OCI-LY7 (cell line): ENCODE measurements around the gene COL13A1. TPM values are rescaled to one million over a fixed set of nuclear protein-coding genes. Genes with fewer than 3 reads are reported as not detected.

ENCODE experiments used
- BruUV-seq: library from RNA; stranded (reverse); fragments of 400-500 nt; replicated peaks from 2 replicates; lab custom pipeline; 2021; lab: Mats Ljungman, UMichigan
- CTCF ChIA-PET: fragments of 300-600 bp; sonication (Branson Sonifier 250); formaldehyde crosslinking; loops from one replicate; lab custom pipeline; 2022; ENCODE audit warnings: antibody characterized with exemption; ENCODE audit not compliant: unreplicated experiment; lab: Charles Lee
- POLR2A ChIA-PET: fragments of 300-600 bp; sonication (Branson Sonifier 250); formaldehyde crosslinking; loops from one replicate; lab custom pipeline; 2022; ENCODE audit warnings: antibody characterized with exemption; lab: Charles Lee
- DNase-seq: peaks from one replicate; pipeline ENCODE4 v3.0.0-alpha.2; 2015; ENCODE audit warnings: low spot score
- H2AFZ ChIP-seq: fragments of 200-600 bp; sonication (generic), shearing (Covaris generic); 2 replicates; pipeline ENCODE4 v1.6.1; 2014; ENCODE audit warnings: mild to moderate bottlenecking, antibody characterized with exemption, low read length, moderate library complexity
- H3K27ac ChIP-seq: fragments of 200-600 bp; sonication (generic); 2 replicates; pipeline ENCODE4 v1.5.1; 2014; ENCODE audit warnings: mixed run types, low read depth, mild to moderate bottlenecking, moderate library complexity, low read length, inconsistent platforms; ENCODE audit not compliant: poor library complexity, severe bottlenecking
- H3K36me3 ChIP-seq: fragments of 200-600 bp; sonication (generic); 2 replicates; pipeline ENCODE4 v1.6.1; 2014; ENCODE audit warnings: mild to moderate bottlenecking, antibody characterized with exemption, low read length, moderate library complexity, mixed read lengths; ENCODE audit not compliant: insufficient read depth
- H3K4me1 ChIP-seq: fragments of 200-600 bp; sonication (generic); 2 replicates; pipeline ENCODE4 v1.5.1; 2014; ENCODE audit warnings: mild to moderate bottlenecking, low read length; ENCODE audit not compliant: insufficient read depth, poor library complexity, severe bottlenecking
- H3K4me2 ChIP-seq: fragments of 200-600 bp; sonication (generic); 2 replicates; pipeline ENCODE4 v1.6.1; 2014; ENCODE audit warnings: mild to moderate bottlenecking, low read length
- H3K4me3 ChIP-seq: fragments of 200-600 bp; sonication (generic); 2 replicates; pipeline ENCODE4 v1.5.1; 2014; ENCODE audit warnings: mild to moderate bottlenecking, low read depth, low read length; ENCODE audit not compliant: poor library complexity, severe bottlenecking
- H3K79me2 ChIP-seq: fragments of 200-600 bp; sonication (generic); 2 replicates; pipeline ENCODE4 v1.6.1; 2016; ENCODE audit warnings: low read depth, mild to moderate bottlenecking, low read length, moderate library complexity, mixed read lengths; ENCODE audit not compliant: insufficient read depth
- H3K9me2 ChIP-seq: fragments of 200-600 bp; sonication (generic); 2 replicates; pipeline ENCODE4 v1.6.1; 2016; ENCODE audit warnings: mild to moderate bottlenecking, low read length, mixed read lengths; ENCODE audit not compliant: insufficient read depth
- H3K9me3 ChIP-seq: fragments of 200-600 bp; sonication (generic); 2 replicates; pipeline ENCODE4 v1.6.1; 2014; ENCODE audit warnings: mild to moderate bottlenecking, mixed run types, low read length, mixed read lengths
- H4K20me1 ChIP-seq: fragments of 200-600 bp; sonication (generic); 2 replicates; pipeline ENCODE4 v1.6.1; 2014; ENCODE audit warnings: mild to moderate bottlenecking, antibody characterized with exemption, low read length, moderate library complexity, mixed read lengths; ENCODE audit not compliant: insufficient read depth
- EZH2phosphoT487 ChIP-seq: fragments of 200-600 bp; sonication (generic); IDR thresholded peaks from 2 replicates; pipeline ENCODE4 v1.6.1; 2018; ENCODE audit warnings: low read depth, borderline replicate concordance, mild to moderate bottlenecking, mixed run types, antibody characterized with exemption, low read length, moderate library complexity, mixed read lengths
- intact Hi-C: fragments of 100-400 bp; cut with micrococcal nuclease; formaldehyde crosslinking; loops from one replicate; pipeline ENCODE4 v1.10.0; 2022; ENCODE audit not compliant: unreplicated experiment
- total RNA-seq, 2 experiments: library from RNA; depleted of rRNA in 1 of 2; stranded (reverse); fragments of >200 nt in 1 of 2; shearing (Covaris generic) in 1 of 2; gene quantifications; 2 replicates each; pipeline ENCODE4 v1.2.3, GENCODE V29; 2014 to 2022
- TF ChIP-seq, protein P1 (sequence below): fragments of 200-600 bp; sonication (generic); conservative IDR thresholded peaks from 2 replicates; pipeline ENCODE4 v1.5.1; 2014; ENCODE audit warnings: mild to moderate bottlenecking, antibody characterized with exemption, low read length, moderate library complexity, mixed read lengths

Gene COL13A1
- total RNA-seq, 2 experiments from 2014 or later = 0.06 TPM; not detected in 1

GRCh38 chr10:69956741-69957230 lies 155.1 kb downstream of the COL13A1 start:
- Histone ChIP-seq H3K4me3 (no peak overlapping the region), H2AFZ (no peak overlapping the region), H3K36me3 (no peaks in the 10 kb centered on the region), H3K79me2 (no peaks in the 10 kb centered on the region), H3K9me3 (no peaks in the 10 kb centered on the region), H3K9me2 (no peaks in the 10 kb centered on the region), H3K27ac (no peak overlapping the region), H4K20me1 (no peaks in the 10 kb centered on the region), H3K4me2 (no peak overlapping the region), H3K4me1 (peaks cover 45% of the 10 kb centered on the region)
- TF ChIP-seq, protein P1, sequence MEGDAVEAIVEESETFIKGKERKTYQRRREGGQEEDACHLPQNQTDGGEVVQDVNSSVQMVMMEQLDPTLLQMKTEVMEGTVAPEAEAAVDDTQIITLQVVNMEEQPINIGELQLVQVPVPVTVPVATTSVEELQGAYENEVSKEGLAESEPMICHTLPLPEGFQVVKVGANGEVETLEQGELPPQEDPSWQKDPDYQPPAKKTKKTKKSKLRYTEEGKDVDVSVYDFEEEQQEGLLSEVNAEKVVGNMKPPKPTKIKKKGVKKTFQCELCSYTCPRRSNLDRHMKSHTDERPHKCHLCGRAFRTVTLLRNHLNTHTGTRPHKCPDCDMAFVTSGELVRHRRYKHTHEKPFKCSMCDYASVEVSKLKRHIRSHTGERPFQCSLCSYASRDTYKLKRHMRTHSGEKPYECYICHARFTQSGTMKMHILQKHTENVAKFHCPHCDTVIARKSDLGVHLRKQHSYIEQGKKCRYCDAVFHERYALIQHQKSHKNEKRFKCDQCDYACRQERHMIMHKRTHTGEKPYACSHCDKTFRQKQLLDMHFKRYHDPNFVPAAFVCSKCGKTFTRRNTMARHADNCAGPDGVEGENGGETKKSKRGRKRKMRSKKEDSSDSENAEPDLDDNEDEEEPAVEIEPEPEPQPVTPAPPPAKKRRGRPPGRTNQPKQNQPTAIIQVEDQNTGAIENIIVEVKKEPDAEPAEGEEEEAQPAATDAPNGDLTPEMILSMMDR = no peak
- TF ChIP-seq EZH2phosphoT487 = no peak
- BruUV-seq = no TSS peak
- intact Hi-C loops = loop anchor here (10.0 kb wide), 1 partner anchor 312 kb away; no protein-coding TSS in a partner anchor
- POLR2A ChIA-PET = no interaction called here
- CTCF ChIA-PET = no interaction called here
- no peak for DNase-seq

DNA sequence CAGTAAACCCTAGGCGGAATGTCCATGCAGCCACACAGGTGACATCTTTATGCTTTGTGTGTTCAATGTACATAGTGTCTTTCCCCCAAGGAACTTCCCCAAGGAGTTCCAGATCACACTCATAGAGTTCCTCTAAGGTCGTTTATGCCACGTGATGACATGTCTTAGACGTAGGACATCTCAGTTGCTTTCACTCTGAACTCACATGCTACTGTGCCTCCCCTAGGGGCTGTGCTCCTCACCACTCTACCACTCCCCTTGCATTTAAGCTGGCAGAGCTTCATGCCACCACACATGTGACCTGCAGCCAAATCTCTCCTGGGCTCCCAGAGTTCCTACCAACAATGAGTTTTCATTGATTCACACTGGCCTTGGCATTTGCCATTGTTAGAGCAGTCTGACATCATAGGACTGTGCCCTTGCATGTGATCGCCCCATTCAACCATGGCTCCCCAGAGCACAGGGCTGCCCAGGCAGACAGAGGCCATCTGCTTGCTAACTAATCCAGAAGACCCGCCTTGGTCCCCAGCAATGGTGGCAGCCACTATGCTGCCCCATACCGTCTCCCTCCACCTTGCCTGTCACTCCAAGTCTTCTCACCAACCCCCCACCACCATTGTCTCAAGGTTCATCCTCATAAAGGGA lies 155.7 kb downstream of the COL13A1 start:
- H3K9me3 ChIP-seq = no peaks in the 10 kb centered on the region
- BruUV-seq = no TSS peak
- H2AFZ ChIP-seq = no peak overlapping the region
- ChIA-PET POLR2A (no interaction called here), CTCF (interaction anchor here (0.7 kb wide), 1 partner anchor 22 kb away, joined by 3 read pairs; no protein-coding TSS in a partner anchor)
- H3K4me2 ChIP-seq = no peak overlapping the region
- H3K9me2 ChIP-seq = no peaks in the 10 kb centered on the region
- H3K4me3 ChIP-seq = no peak overlapping the region
- no peak overlapping the region for H3K27ac ChIP-seq
- H3K36me3 ChIP-seq = no peaks in the 10 kb centered on the region
- intact Hi-C loops = loop anchor here (10.0 kb wide), 1 partner anchor 313 kb away; no protein-coding TSS in a partner anchor
- TF ChIP-seq, protein P1 = no peak
- no peak for TF ChIP-seq EZH2phosphoT487
- peaks cover 44% of the 10 kb centered on the region for H3K4me1 ChIP-seq
- no peaks in the 10 kb centered on the region for H4K20me1 ChIP-seq
- DNase-seq = no peak
- no peaks in the 10 kb centered on the region for H3K79me2 ChIP-seq
